Activated CD4-positive, CD25-positive, alpha-beta regulatory T cell treated with anti-CD3 and anti-CD28 coated beads, Interleukin-2, amount 50 U/mL, for 24 hours (primary cell): ENCODE data around the gene KLHDC10.
"Not testable (repeated sequence)": the region's sequence is repeated elsewhere in the genome, so short reads cannot be mapped to it uniquely, and the experiment has no call there.

Experiments used
- ATAC-seq, 2 donors: fragments of 150-1000 bp; cut with Tn5 transposase; one replicate each; pipeline ENCODE4 v1.10.0; 2021; ENCODE audit warnings: mild to moderate bottlenecking in 1 of 2, moderate library complexity in 1 of 2

Gene KLHDC10

GRCh38 chr7:130118801-130119200 lies 48.5 kb downstream of the KLHDC10 start:
- no peak for ATAC-seq

- no peak for ATAC-seq
Observed at GRCh38 chr7:130123501-130123900, 53.2 kb downstream of the KLHDC10 start.

GRCh38 chr7:130124711-130125110 lies 54.4 kb downstream of the KLHDC10 start:
- ATAC-seq: no peak

- ATAC-seq: not testable (repeated sequence)
Observed at GRCh38 chr7:130126840-130127239, 56.5 kb downstream of the KLHDC10 start.

GRCh38 chr7:130127404-130127803 lies 57.1 kb downstream of the KLHDC10 start:
- no peak for ATAC-seq

GRCh38 chr7:130127821-130128317 lies 57.5 kb downstream of the KLHDC10 start:
- ATAC-seq: no peak

- no peak for ATAC-seq
Observed at GRCh38 chr7:130129011-130129411, 58.7 kb downstream of the KLHDC10 start.

- no peak for ATAC-seq
Observed at GRCh38 chr7:130131191-130131834, 61.0 kb downstream of the KLHDC10 start.

GRCh38 chr7:130131964-130132875 lies 61.9 kb downstream of the KLHDC10 start:
- no peak for ATAC-seq

- no peak for ATAC-seq
Observed at GRCh38 chr7:130133029-130133782, 62.9 kb downstream of the KLHDC10 start.

- no peak for ATAC-seq
Observed at GRCh38 chr7:130134106-130134636, 63.8 kb downstream of the KLHDC10 start.

GRCh38 chr7:130134726-130135125 lies 64.4 kb downstream of the KLHDC10 start:
- no peak for ATAC-seq

GRCh38 chr7:130135208-130136205 lies 65.2 kb downstream of the KLHDC10 start:
- ATAC-seq: no peak

GRCh38 chr7:130136579-130137167 lies 66.3 kb downstream of the KLHDC10 start:
- no peak for ATAC-seq

- no peak for ATAC-seq
Observed at GRCh38 chr7:130137207-130137606, 66.9 kb downstream of the KLHDC10 start.

GRCh38 chr7:130139193-130139960 lies 69.0 kb downstream of the KLHDC10 start:
- no peak for ATAC-seq

- ATAC-seq: no peak
Observed at GRCh38 chr7:130140551-130141160, 70.3 kb downstream of the KLHDC10 start.

- peak; percentile 69 to 84 for ATAC-seq
Observed at GRCh38 chr7:130141161-130141883, 71.0 kb downstream of the KLHDC10 start.
